IMR-90 (cell line): ENCODE results near the gene ADAM12. TPM values are rescaled to one million over a fixed set of nuclear protein-coding genes. Genes with fewer than 3 reads are reported as not detected.
"Not testable (repeated sequence)": the region's sequence is repeated elsewhere in the genome, so short reads cannot be mapped to it uniquely, and the experiment has no call there.

Source experiments
- ATAC-seq: fragments of 200-7000 bp; cut with Tn5 transposase; 2 replicates; pipeline ENCODE4 v1.9.1; 2020; ENCODE audit warnings: low read depth, mild to moderate bottlenecking, moderate library complexity
- BruUV-seq: library from RNA; stranded (reverse); fragments of 400-500 nt; replicated peaks from 2 replicates; lab custom pipeline; 2021; lab: Mats Ljungman, UMichigan
- CTCF ChIA-PET: fragments of 300-600 bp; formaldehyde crosslinking; extraction: SDS; loops from one replicate; lab custom pipeline; 2021; ENCODE audit warnings: antibody characterized with exemption; lab: Yijun Ruan, JAX
- POLR2A ChIA-PET: fragments of 300-600 bp; sonication (Branson Sonifier 250); formaldehyde crosslinking; loops from one replicate; lab custom pipeline; 2022; ENCODE audit warnings: antibody characterized with exemption; ENCODE audit not compliant: unreplicated experiment; lab: Charles Lee
- DNase-seq: peaks from one replicate; pipeline ENCODE4 v3.0.0; 2013
- H2AFZ ChIP-seq: replicated peaks from 2 replicates; pipeline ENCODE3; 2013; ENCODE audit warnings: low read length, mild to moderate bottlenecking; ENCODE audit not compliant: poor library complexity
- H2AK5ac ChIP-seq: 2 replicates; pipeline ENCODE4 v1.6.1; 2013; ENCODE audit warnings: low read depth, low read length, inconsistent platforms
- H2AK9ac ChIP-seq: replicated peaks from 2 replicates; pipeline ENCODE3; 2013; ENCODE audit warnings: mild to moderate bottlenecking, low read depth, low read length, moderate library complexity; ENCODE audit not compliant: poor library complexity
- H2BK120ac ChIP-seq: 2 replicates; pipeline ENCODE4 v1.6.1; 2013; ENCODE audit warnings: low read depth, low read length, inconsistent platforms
- H2BK15ac ChIP-seq: 3 replicates; pipeline ENCODE4 v1.6.1; 2013; ENCODE audit warnings: low read depth, low read length, inconsistent platforms
- H2BK20ac ChIP-seq: 2 replicates; pipeline ENCODE4 v1.6.1; 2013; ENCODE audit warnings: low read depth, mild to moderate bottlenecking, inconsistent platforms, low read length, moderate library complexity
- H2BK5ac ChIP-seq: 2 replicates; pipeline ENCODE4 v1.6.1; 2013; ENCODE audit warnings: mild to moderate bottlenecking, low read depth, low read length, inconsistent platforms; ENCODE audit not compliant: poor library complexity, severe bottlenecking
- H3K14ac ChIP-seq: replicated peaks from 2 replicates; pipeline ENCODE4 v1.6.1; 2013; ENCODE audit warnings: low read depth, low read length, inconsistent platforms
- H3K18ac ChIP-seq: 2 replicates; pipeline ENCODE4 v1.6.1; 2013; ENCODE audit warnings: low read depth, low read length, control low read depth
- H3K23ac ChIP-seq: 2 replicates; pipeline ENCODE4 v1.6.1; 2013; ENCODE audit warnings: low read depth, low read length, inconsistent platforms
- H3K27ac ChIP-seq: 2 replicates; pipeline ENCODE4 v1.5.1; 2013; ENCODE audit warnings: mild to moderate bottlenecking, control low read depth, low read length; ENCODE audit not compliant: insufficient read depth
- H3K27me3 ChIP-seq: 2 replicates; pipeline ENCODE4 v1.6.1; 2013; ENCODE audit warnings: low read length; ENCODE audit not compliant: control insufficient read depth, insufficient read depth
- H3K36me3 ChIP-seq: 2 replicates; pipeline ENCODE4 v1.6.1; 2013; ENCODE audit warnings: low read length, mixed read lengths; ENCODE audit not compliant: control insufficient read depth, insufficient read depth
- H3K4ac ChIP-seq: 2 replicates; pipeline ENCODE4 v1.6.1; 2013; ENCODE audit warnings: low read depth, low read length, inconsistent platforms
- H3K4me1 ChIP-seq: 2 replicates; pipeline ENCODE4 v1.6.1; 2013; ENCODE audit warnings: low read length, mixed read lengths; ENCODE audit not compliant: control insufficient read depth, insufficient read depth
- H3K4me2 ChIP-seq: 2 replicates; pipeline ENCODE4 v1.6.1; 2013; ENCODE audit warnings: low read depth, mild to moderate bottlenecking, control low read depth, low read length, moderate library complexity
- H3K4me3 ChIP-seq: 2 replicates; pipeline ENCODE4 v1.5.1; 2013; ENCODE audit warnings: low read depth, mild to moderate bottlenecking, control low read depth, low read length, moderate library complexity; ENCODE audit not compliant: insufficient read depth
- H3K56ac ChIP-seq: 2 replicates; pipeline ENCODE4 v1.6.1; 2013; ENCODE audit warnings: low read length, inconsistent platforms; ENCODE audit not compliant: insufficient read depth; ENCODE audit errors: extremely low read depth
- H3K79me1 ChIP-seq, 2 experiments: 2 replicates each; pipeline ENCODE4 v1.6.1; 2013; ENCODE audit warnings: low read length in 2 of 2, inconsistent platforms in 1 of 2, low read depth in 1 of 2
- H3K9ac ChIP-seq: 2 replicates; pipeline ENCODE4 v1.6.1; 2013; ENCODE audit warnings: low read depth, low read length, control low read depth
- H3K9me1 ChIP-seq: 2 replicates; pipeline ENCODE4 v1.6.1; 2013; ENCODE audit warnings: low read length, inconsistent platforms; ENCODE audit not compliant: insufficient read depth
- H3K9me3 ChIP-seq: 2 replicates; pipeline ENCODE4 v1.6.1; 2013; ENCODE audit warnings: low read length; ENCODE audit not compliant: control insufficient read depth, insufficient read depth
- H4K20me1 ChIP-seq: 2 replicates; pipeline ENCODE4 v1.6.1; 2013; ENCODE audit warnings: low read length, inconsistent platforms; ENCODE audit not compliant: insufficient read depth
- H4K5ac ChIP-seq: 2 replicates; pipeline ENCODE4 v1.6.1; 2013; ENCODE audit warnings: mild to moderate bottlenecking, low read depth, low read length, control low read depth
- H4K8ac ChIP-seq, 2 experiments: 2 replicates each; pipeline ENCODE4 v1.6.1; 2013; ENCODE audit warnings: low read depth in 2 of 2, low read length in 2 of 2, control low read depth in 1 of 2, inconsistent platforms in 1 of 2
- H4K91ac ChIP-seq: 2 replicates; pipeline ENCODE4 v1.6.1; 2013; ENCODE audit warnings: low read depth, low read length, inconsistent platforms; ENCODE audit not compliant: insufficient read depth
- MAFK ChIP-seq: IDR thresholded peaks from 2 replicates; pipeline ENCODE4 v1.6.1; 2012; ENCODE audit warnings: low read depth, low read length, improper control_type of control experiment
- NFE2L2 ChIP-seq: fragments of 150-350 bp; IDR thresholded peaks from 2 replicates; pipeline ENCODE4 v1.6.1; 2016; ENCODE audit warnings: low read depth, mild to moderate bottlenecking, low read length
- WGBS, 2 experiments: methylation state at CpG; one replicate each; pipeline versions ENCODE4 v1.1.5 to v1.1.7; 2013; ENCODE audit warnings: missing lambda C conversion rate in 2 of 2; ENCODE audit not compliant: insufficient read length in 1 of 2; ENCODE audit errors: extremely low coverage in 2 of 2; 5-methylcytosine and 5-hydroxymethylcytosine counted together
- dilution Hi-C: fragments of 300-500 bp; cut with HindIII; formaldehyde crosslinking; loops from one replicate; pipeline ENCODE4 v1.14.3; 2018; ENCODE audit warnings: low sequenced_read_pairs; ENCODE audit not compliant: unreplicated experiment
- in situ Hi-C: fragments of 300-500 bp; cut with MboI; formaldehyde crosslinking; loops from 3 replicates; pipeline ENCODE4 v1.14.3; 2019; ENCODE audit warnings: low sequenced_read_pairs, inconsistent platforms, mixed read lengths
- intact Hi-C: fragments of 100-400 bp; cut with micrococcal nuclease; formaldehyde crosslinking; loops from 2 replicates; pipeline ENCODE4 v1.10.0; 2022
- polyA plus RNA-seq, 3 experiments: library from polyadenylated mRNA; depleted of rRNA; stranded (reverse); fragments of >200 nt; gene quantifications; 2 replicates each; pipeline ENCODE4 v1.2.3, GENCODE V29; 2012; ENCODE audit warnings: low replicate concordance in 1 of 3
- total RNA-seq: library from RNA; depleted of rRNA; stranded (reverse); fragments of >200 nt; gene quantifications from 2 replicates; pipeline ENCODE4 v1.2.3, GENCODE V29; 2012

Gene ADAM12
- total and polyA plus RNA-seq, 2 of the 4 experiments (the other 2 are of a cell fraction) = 9.6 to 10.2 TPM

- no peak overlapping the region for H3K4me2 ChIP-seq
- TF ChIP-seq NFE2L2 (no peak), MAFK (0 out of 2 replicates have a peak, but pooled peaks have one; percentile 17)
- peak overlapping the region; percentile 25 for H2AK9ac ChIP-seq
- intact Hi-C loops = no loop called here
- H4K8ac ChIP-seq = no peak overlapping the region
- no peaks in the 10 kb centered on the region for H3K36me3 ChIP-seq
- no peak overlapping the region for H3K27ac ChIP-seq
- H4K20me1 ChIP-seq = no peaks in the 10 kb centered on the region
- H3K4ac ChIP-seq = peak overlapping the region; percentile 30; the same call in 1 of the 2 replicates
- no peak overlapping the region for H3K9ac ChIP-seq
- no peak overlapping the region for H2AFZ ChIP-seq
- H3K14ac ChIP-seq = no peak overlapping the region
- H2BK120ac ChIP-seq = peak overlapping the region; percentile 36
- H2AK5ac ChIP-seq = no peak overlapping the region; the same call in 1 of the 2 replicates
- dilution Hi-C loops = no loop called here
- no peaks in the 10 kb centered on the region for H3K79me1 ChIP-seq
- no peaks in the 10 kb centered on the region for H3K27me3 ChIP-seq
- no peak overlapping the region for H3K56ac ChIP-seq
- no peaks in the 10 kb centered on the region for H3K9me3 ChIP-seq
- ChIA-PET POLR2A (no interaction called here), CTCF (no interaction called here)
- DNase-seq (no peak), ATAC-seq (no peak)
- no TSS peak for BruUV-seq
- H4K91ac ChIP-seq = no peak overlapping the region; the same call in 1 of the 2 replicates
- no peak overlapping the region for H2BK20ac ChIP-seq
- 88% methylated on average over 10 of the region's 14 CpGs; no CpG with 5 or more reads in 1 of the 2 experiments for WGBS, 2 experiments
- in situ Hi-C loops = no loop called here
- no peak overlapping the region for H2BK5ac ChIP-seq
- H4K5ac ChIP-seq = no peak overlapping the region
- no peaks in the 10 kb centered on the region for H3K9me1 ChIP-seq
- H3K23ac ChIP-seq = 0 out of 2 replicates have a peak overlapping the region, but pooled peaks have one; percentile 24
- no peak overlapping the region; the same call in 2 of the 3 replicates for H2BK15ac ChIP-seq
- peaks cover 4% of the 10 kb centered on the region for H3K4me1 ChIP-seq
- no peak overlapping the region for H3K18ac ChIP-seq
- H3K4me3 ChIP-seq = no peak overlapping the region
These were observed 212.5 kb downstream of the ADAM12 start for GRCh38 chr10:126175641-126176262.

- H3K9ac ChIP-seq, H2BK120ac ChIP-seq, H3K4ac ChIP-seq, H3K14ac ChIP-seq, H2AK5ac ChIP-seq, H2BK20ac ChIP-seq, H4K5ac ChIP-seq, DNase-seq, H3K27me3 ChIP-seq, H3K4me1 ChIP-seq, H3K4me3 ChIP-seq, H2AFZ ChIP-seq, intact Hi-C loops, POLR2A ChIA-PET, H2BK15ac ChIP-seq, H3K4me2 ChIP-seq, H4K8ac ChIP-seq, H4K91ac ChIP-seq, dilution Hi-C loops, CTCF ChIA-PET, H3K9me3 ChIP-seq, H3K9me1 ChIP-seq, H2AK9ac ChIP-seq, H4K20me1 ChIP-seq, H3K18ac ChIP-seq, H3K79me1 ChIP-seq, H3K23ac ChIP-seq, BruUV-seq, ATAC-seq, H3K36me3 ChIP-seq, H3K27ac ChIP-seq, H3K56ac ChIP-seq, H2BK5ac ChIP-seq, in situ Hi-C loops: not testable (repeated sequence)
- no CpG with 5 or more reads among the region's 1 CpG for WGBS, 2 experiments
These were observed 215.5 kb downstream of the ADAM12 start for GRCh38 chr10:126172755-126173154.
